ENCODE measurements around the gene DDI1.

Gene DDI1

GRCh38 chr11:104036588-104036987 is at the start of gene DDI1:
TSS of gene DDI1 (plus strand) at chr11:104036640. CDS start at chr11:104036823, 183 bp downstream.
- no peak for DNase-seq

DNA sequence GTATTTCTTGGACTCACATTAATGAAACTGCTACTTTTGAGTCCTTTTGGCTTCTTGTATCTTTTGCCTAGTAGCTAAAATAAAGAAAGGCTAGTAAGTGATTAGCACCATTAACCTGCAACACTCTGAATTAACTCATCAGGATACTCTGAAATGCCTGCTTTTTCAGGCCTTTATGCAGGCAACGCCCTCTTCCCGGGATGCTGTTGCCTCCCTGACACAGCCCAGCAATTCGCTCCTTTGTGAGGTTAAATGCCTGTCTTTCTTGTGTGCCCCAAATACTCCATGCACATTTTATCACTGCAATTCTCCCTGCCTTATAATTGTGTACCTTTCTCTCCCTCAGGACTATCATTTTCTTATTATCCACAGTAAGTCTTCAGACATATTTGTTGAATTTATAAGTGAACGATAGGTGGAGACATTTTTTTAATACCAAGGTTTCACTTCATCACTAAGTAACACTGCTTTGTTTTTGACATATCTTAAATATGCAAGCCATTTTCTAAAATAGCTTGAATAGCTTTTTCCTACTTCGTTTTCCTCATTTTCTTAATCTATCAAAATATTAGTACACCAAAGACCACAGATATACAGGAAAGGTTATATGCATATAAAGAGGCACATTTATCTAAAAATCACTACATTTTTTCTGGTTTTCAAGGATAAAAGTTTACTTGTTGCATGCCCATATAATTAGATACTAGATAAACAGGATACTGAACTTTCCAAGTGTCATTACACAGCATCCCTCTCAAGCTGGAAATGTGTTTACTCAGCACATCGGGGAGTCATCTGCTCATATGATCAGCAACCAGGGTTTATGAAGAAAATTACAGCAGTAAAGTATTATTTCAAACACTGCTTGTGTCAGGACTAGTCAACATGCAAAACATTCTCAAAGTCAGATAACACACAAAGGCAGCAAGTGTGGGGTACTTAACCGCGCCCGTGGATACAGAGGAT is 48.5 kb upstream of the DDI1 start:
- DNase-seq: no peak

DNA sequence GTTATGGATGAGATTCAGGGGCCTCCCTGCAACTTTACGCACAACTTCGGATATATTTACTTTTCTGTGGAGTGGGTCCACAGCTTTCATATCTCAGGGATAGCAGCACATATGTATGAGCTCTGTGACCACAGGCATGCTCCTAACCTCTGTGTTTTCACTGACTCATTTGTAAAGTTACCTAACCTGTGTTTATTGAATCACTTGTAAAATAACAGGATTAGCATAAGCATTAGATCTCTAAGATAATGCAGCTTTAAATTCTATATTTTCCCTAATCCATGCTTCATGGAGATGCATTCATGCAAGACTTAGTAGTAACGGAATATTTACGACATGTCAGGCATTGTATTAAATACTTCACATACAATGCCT is 47.9 kb upstream of the DDI1 start:
- no peak for DNase-seq

- DNase-seq: no peak
These were observed 42.9 kb upstream of the DDI1 start for GRCh38 chr11:103993507-103993906.

GRCh38 chr11:103994094-103994493 is 42.3 kb upstream of the DDI1 start:
- DNase-seq: no peak

DNA sequence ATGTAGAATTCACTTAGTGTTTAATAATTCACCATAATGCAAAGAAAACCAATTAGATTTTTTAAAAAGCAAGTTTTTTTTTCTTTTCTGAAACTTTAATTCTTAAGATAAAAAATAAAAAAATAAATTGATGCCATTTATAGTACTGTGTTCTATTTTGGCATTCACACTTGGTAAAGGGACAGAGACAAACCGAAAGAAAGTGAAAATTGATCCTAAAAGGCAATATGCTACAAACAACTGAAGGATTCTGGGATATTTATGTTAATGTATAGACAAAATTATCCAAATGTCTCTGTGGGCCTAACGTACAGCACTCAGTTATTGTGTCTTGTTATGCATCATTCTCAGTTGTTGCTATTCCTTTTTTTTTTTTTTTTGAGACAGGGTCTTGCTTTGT is 41.9 kb upstream of the DDI1 start:
- no peak for DNase-seq

DNA sequence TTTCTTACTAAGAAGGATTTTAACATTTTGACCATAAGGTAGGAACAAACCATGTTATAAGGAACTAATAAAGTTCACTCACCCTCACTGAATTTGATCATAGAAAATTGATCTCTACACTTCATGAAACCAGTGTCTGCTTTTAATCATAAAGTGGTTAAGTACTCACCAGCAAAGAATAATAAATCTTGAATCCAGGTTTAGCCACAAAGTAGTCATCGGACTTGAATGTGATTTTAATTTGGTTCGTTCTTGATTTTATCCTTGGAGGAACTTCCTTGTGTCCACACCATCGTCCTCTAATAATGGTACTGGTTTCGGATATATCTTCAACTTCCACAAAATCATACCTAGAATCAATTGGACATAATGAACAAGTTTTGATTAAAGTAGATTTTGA is 40.5 kb upstream of the DDI1 start:
- DNase-seq: no peak

DNA sequence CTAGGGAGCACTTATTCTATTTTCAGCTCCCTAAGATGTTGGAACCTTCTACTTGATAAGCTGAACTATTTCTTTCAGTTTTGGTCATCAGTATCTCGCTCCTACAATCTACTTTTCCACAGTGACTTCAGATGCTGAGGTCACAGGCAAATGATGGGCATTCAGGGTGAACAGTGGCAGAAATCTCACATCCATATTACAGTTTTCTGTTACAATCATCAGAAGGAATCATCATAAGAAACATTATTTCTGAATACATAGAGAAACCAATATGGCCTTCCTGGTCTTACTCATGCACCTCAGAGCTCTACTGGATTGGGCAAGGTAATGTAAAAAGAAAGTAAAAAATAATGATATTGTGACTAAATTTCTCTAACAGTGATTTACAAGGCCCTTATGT is 39.4 kb upstream of the DDI1 start:
- no peak for DNase-seq

DNA sequence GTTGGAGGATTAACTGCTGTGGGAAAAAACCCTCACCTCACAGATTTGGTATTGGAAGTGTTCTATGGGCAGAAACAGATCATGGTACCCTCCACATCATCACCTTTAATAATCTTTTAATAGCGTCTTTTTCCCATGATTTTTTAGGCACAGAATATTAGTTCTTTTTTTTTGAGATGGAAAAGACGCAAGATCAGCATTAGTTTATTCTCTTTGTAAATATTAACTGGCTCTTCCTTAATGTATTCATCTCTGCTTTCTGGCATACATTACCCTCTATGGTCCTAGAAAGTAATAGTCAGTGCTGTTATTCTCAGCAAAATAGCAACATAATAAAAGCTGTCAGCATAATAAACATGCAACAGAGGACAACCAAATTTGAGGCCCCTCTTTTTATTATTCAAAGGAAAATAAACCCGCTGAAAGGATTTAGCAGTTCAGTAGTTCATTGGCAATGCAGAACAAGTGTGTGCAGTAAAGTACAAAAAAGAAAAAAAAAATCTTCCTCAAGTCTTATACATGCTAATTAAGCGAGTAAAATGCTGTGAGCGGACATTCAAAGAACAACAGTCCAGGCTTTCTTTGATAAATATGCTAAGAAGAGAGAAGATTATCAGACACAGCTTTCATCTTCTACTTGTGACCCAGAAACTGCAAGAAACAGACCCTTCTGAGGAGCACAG is 37.5 kb upstream of the DDI1 start:
- no peak for DNase-seq

DNA sequence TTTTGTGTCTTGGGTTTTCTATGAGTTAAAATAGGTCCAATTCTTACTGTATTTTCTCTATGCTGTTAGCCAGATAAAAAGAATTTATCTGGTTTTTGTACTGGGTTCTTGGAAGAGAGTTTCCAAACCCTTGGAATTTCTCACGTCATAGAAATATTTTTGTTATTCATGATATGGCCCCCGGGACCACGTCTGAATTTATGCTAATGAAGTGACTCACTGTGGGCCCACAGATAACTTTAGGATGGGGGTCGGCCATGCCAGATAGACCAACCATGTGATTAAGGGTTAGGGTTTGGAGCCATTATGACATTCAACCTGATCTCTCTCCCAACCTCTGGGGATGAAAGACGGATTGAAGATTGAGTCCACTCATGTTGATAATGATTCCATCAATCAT is 35.6 kb upstream of the DDI1 start:
- no peak for DNase-seq

GRCh38 chr11:104001561-104002056 is 34.8 kb upstream of the DDI1 start:
- no peak for DNase-seq

GRCh38 chr11:104003491-104003890 is 32.9 kb upstream of the DDI1 start:
- no peak for DNase-seq

DNA sequence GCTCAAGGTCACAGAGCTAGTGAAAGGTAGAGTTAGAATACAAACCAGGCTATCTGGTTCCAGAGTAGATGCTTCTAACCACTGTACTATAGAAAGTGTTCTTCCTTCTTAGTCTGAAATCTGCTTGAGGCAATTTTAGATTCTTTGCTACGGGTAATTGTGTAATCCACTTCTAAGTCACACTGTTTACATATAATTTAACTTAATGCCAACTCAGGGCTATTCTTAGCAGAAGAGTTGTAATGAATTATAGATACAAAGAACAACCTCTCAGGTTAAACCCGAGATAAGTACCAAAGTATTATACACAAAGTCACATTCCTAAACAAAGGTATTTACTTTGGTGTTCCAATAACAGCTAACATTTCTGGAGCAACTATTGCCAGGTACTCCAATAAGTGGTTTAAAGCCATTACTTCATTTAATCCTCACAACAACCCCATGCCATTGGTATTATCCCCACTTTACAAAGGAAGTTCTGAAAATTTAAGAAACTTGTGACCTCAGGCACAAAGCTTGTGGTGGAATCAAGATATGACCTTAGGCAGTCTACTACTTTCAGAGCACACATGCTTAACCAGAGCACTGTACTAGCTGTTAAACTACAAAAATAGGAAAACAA is 31.1 kb upstream of the DDI1 start:
- no peak for DNase-seq

GRCh38 chr11:104009744-104010143 is 26.7 kb upstream of the DDI1 start:
- no peak for DNase-seq

GRCh38 chr11:104011044-104011443 is 25.4 kb upstream of the DDI1 start:
- no peak for DNase-seq

DNA sequence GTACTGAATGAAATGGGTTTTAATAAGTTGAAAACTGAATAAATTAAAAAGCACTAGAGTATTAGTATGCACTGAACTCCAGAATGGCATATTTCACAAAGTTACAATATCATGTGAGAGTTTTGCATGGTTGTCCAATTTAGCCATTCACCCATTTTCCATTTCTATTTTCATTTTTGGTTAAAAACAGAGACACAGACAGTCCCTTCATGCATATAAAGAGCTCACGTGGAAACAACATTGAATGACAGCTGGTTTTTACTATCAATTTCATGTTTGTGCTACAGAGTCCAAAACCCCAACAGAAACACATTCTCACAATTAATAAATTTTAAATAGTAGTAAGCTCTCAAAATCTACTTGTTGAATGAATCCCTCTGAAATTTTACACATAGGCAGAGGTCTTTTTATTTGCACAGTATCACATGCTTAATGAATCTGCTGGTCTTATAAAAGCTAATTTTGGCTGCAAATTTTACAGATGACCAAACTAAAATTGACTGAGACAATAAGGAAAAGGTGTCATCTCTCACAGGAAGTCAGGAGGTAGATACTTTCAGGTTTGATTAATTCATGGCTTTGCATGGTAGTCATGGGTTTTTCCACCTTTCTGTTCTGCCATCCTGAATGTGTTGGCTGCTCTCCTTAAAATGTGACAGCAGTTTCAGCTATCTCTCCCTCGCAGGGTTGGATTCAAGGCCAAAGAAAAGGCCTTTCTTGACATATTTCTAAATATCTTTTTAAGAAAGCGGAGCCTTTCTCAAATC is 20.6 kb upstream of the DDI1 start:
- DNase-seq: no peak

DNA sequence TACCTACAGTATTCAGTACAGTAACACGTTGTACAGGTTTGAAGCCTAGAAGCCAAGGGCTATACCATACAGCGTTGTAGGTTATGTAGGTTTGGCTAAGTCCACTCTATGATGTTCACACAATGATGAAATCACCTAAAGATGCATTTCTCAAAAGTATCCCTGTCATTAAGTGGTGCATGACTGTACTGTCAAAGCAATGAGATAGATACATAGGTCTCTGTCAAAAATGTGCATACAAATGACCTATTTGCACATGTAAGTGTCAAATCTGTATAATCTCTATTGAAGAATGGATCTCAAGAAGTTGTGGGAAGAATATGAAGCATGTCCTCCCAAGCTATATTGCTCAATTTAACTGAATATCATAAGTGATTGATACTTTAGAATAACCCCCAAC is 11.9 kb upstream of the DDI1 start:
- no peak for DNase-seq

DNA sequence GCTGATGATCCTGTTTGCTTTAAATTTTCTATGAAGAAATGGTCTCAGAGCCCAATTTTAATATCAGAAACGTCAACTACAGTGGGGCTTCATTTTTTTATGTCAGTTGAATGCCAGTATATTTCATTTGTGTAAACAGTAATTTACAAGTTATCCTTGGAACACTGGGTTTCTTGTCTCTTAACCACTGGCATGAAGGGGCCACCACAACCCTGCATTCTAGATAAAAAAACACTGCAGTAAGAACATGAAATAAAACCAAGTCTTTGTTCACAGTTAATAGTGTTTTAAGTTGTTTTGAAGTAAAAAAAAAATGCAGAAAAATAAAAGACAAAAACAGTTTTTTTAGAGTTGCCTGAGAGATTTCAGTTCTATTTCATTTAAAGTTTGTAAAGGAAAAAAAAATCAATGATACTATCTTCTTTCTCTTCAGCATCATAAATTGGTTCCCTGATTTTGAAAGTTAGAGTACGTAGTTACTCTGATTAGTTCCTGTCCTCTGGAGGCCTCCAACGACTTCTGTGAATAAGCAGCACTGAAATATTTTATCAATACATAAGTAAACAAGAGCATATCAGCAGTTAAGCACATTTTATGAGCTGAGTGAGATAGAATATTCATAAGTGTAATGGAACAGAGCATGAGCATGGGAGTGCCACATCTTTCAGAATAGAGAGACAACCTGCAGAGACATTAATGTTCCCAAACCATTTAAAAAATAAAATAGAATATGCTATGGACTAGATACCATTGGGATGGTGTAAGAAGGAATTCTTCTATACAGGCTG is 7.8 kb upstream of the DDI1 start:
- DNase-seq: no peak

DNA sequence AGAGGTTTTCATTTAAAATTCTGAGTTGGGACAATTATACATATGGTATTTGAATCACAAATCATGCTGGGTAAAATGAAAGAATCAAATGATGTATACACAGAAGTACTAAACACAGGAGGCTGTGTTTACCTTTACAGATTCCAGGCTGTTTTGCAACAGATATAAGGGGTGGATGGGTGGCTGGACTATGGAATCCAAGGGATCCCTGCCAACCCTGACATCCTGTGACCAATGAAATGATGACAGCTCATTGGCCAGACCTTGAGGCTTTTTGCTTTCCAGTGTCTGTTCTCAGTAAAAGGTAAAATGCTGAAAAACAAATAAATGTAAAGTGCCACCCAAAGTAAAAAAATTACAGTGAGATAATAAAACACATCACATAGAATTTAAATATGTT is 3.3 kb upstream of the DDI1 start:
- DNase-seq: no peak

- DNase-seq: no peak
These were observed 2.9 kb upstream of the DDI1 start for GRCh38 chr11:104033561-104033960.

DNA sequence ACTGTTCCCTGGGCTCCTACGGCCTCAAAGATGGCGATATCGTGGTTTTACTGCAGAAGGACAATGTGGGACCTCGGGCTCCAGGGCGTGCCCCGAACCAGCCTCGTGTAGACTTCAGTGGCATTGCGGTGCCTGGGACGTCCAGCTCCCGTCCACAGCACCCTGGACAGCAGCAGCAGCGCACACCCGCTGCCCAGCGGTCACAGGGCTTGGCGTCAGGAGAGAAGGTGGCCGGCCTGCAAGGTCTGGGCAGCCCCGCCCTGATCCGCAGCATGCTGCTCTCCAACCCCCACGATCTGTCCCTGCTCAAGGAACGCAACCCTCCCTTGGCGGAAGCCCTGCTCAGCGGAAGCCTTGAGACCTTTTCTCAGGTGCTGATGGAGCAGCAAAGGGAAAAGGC is 555 bp downstream of the DDI1 start:
- DNase-seq: no peak

DNA sequence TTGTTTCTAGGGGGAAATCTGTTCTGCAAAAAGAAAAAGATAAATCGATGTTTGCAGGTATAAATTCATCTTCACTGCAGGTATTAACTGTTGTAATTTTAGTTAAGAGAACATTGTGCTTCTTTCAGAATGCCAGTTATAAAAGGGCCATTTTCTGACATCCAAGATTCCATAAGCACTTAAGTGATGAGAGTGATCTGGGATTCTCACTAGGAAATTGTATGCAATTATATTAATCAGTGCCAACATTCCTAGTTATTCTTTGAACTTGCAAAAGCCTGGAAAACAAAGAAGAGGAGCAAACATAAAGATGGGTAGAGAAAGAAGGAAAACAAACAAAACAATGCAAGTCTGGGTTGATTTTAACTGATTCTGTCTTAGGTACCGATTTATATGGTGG is 5.4 kb downstream of the DDI1 start:
- DNase-seq: no peak

Measured in stimulated activated CD4-positive, alpha-beta T cell treated with anti-CD3 and anti-CD28 coated beads, Interleukin-1b, Interleukin-23, amount 100 ng/mL, for 48 hours (primary cell).